OCI-LY7 (cell line): Measurements from ENCODE around the gene DNM2. TPM values are rescaled to one million over a fixed set of nuclear protein-coding genes. Genes with fewer than 3 reads are reported as not detected.

Experiments
- BruUV-seq: library from RNA; stranded (reverse); fragments of 400-500 nt; replicated peaks from 2 replicates; lab custom pipeline; 2021; lab: Mats Ljungman, UMichigan
- CTCF ChIA-PET: fragments of 300-600 bp; sonication (Branson Sonifier 250); formaldehyde crosslinking; loops from one replicate; lab custom pipeline; 2022; ENCODE audit warnings: antibody characterized with exemption; ENCODE audit not compliant: unreplicated experiment; lab: Charles Lee
- POLR2A ChIA-PET: fragments of 300-600 bp; sonication (Branson Sonifier 250); formaldehyde crosslinking; loops from one replicate; lab custom pipeline; 2022; ENCODE audit warnings: antibody characterized with exemption; lab: Charles Lee
- DNase-seq: peaks from one replicate; pipeline ENCODE4 v3.0.0-alpha.2; 2015; ENCODE audit warnings: low spot score
- H2AFZ ChIP-seq: fragments of 200-600 bp; sonication (generic), shearing (Covaris generic); 2 replicates; pipeline ENCODE4 v1.6.1; 2014; ENCODE audit warnings: mild to moderate bottlenecking, antibody characterized with exemption, low read length, moderate library complexity
- H3K27ac ChIP-seq: fragments of 200-600 bp; sonication (generic); 2 replicates; pipeline ENCODE4 v1.5.1; 2014; ENCODE audit warnings: mixed run types, low read depth, mild to moderate bottlenecking, moderate library complexity, low read length, inconsistent platforms; ENCODE audit not compliant: poor library complexity, severe bottlenecking
- H3K36me3 ChIP-seq: fragments of 200-600 bp; sonication (generic); 2 replicates; pipeline ENCODE4 v1.6.1; 2014; ENCODE audit warnings: mild to moderate bottlenecking, antibody characterized with exemption, low read length, moderate library complexity, mixed read lengths; ENCODE audit not compliant: insufficient read depth
- H3K4me1 ChIP-seq: fragments of 200-600 bp; sonication (generic); 2 replicates; pipeline ENCODE4 v1.5.1; 2014; ENCODE audit warnings: mild to moderate bottlenecking, low read length; ENCODE audit not compliant: insufficient read depth, poor library complexity, severe bottlenecking
- H3K4me2 ChIP-seq: fragments of 200-600 bp; sonication (generic); 2 replicates; pipeline ENCODE4 v1.6.1; 2014; ENCODE audit warnings: mild to moderate bottlenecking, low read length
- H3K4me3 ChIP-seq: fragments of 200-600 bp; sonication (generic); 2 replicates; pipeline ENCODE4 v1.5.1; 2014; ENCODE audit warnings: mild to moderate bottlenecking, low read depth, low read length; ENCODE audit not compliant: poor library complexity, severe bottlenecking
- H3K79me2 ChIP-seq: fragments of 200-600 bp; sonication (generic); 2 replicates; pipeline ENCODE4 v1.6.1; 2016; ENCODE audit warnings: low read depth, mild to moderate bottlenecking, low read length, moderate library complexity, mixed read lengths; ENCODE audit not compliant: insufficient read depth
- H3K9me2 ChIP-seq: fragments of 200-600 bp; sonication (generic); 2 replicates; pipeline ENCODE4 v1.6.1; 2016; ENCODE audit warnings: mild to moderate bottlenecking, low read length, mixed read lengths; ENCODE audit not compliant: insufficient read depth
- H3K9me3 ChIP-seq: fragments of 200-600 bp; sonication (generic); 2 replicates; pipeline ENCODE4 v1.6.1; 2014; ENCODE audit warnings: mild to moderate bottlenecking, mixed run types, low read length, mixed read lengths
- H4K20me1 ChIP-seq: fragments of 200-600 bp; sonication (generic); 2 replicates; pipeline ENCODE4 v1.6.1; 2014; ENCODE audit warnings: mild to moderate bottlenecking, antibody characterized with exemption, low read length, moderate library complexity, mixed read lengths; ENCODE audit not compliant: insufficient read depth
- EZH2phosphoT487 ChIP-seq: fragments of 200-600 bp; sonication (generic); IDR thresholded peaks from 2 replicates; pipeline ENCODE4 v1.6.1; 2018; ENCODE audit warnings: low read depth, borderline replicate concordance, mild to moderate bottlenecking, mixed run types, antibody characterized with exemption, low read length, moderate library complexity, mixed read lengths
- intact Hi-C: fragments of 100-400 bp; cut with micrococcal nuclease; formaldehyde crosslinking; loops from one replicate; pipeline ENCODE4 v1.10.0; 2022; ENCODE audit not compliant: unreplicated experiment
- total RNA-seq, 2 experiments: library from RNA; depleted of rRNA in 1 of 2; stranded (reverse); fragments of >200 nt in 1 of 2; shearing (Covaris generic) in 1 of 2; gene quantifications; 2 replicates each; pipeline ENCODE4 v1.2.3, GENCODE V29; 2014 to 2022
- TF ChIP-seq, protein P1 (sequence below): fragments of 200-600 bp; sonication (generic); conservative IDR thresholded peaks from 2 replicates; pipeline ENCODE4 v1.5.1; 2014; ENCODE audit warnings: mild to moderate bottlenecking, antibody characterized with exemption, low read length, moderate library complexity, mixed read lengths

DNM2 gene
- total RNA-seq, 2 experiments from 2014 or later, result 139 to 165 TPM

DNA sequence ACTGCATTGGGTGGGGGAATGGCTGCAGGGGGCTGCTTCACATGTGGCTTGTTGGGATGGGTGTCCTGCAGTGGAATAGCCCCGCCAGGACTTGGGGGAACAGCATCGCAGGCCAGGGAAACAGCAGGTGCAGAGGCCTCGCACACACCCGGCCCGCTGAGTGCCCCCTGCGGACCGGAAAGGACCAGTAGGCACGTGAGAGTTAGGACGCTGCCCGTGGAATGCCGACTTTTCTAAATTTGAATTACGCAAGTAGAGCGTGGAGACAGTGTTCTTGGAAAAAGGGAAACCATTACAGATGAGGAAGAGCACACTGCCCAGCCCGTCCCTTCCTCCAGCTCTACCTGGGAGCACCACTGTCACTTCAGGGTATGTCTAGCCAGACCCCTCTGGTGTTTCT is 11.5 kb downstream of the DNM2 start:
- ChIA-PET CTCF (no interaction called here), POLR2A (no interaction called here)
- Histone ChIP-seq H3K9me3 (no peaks in the 10 kb centered on the region), H4K20me1 (no peaks in the 10 kb centered on the region; the same call in 1 of the 2 replicates), H3K4me3 (no peak overlapping the region), H3K27ac (no peak overlapping the region), H3K79me2 (peaks cover 99% of the 10 kb centered on the region), H3K4me2 (no peak overlapping the region), H3K9me2 (no peaks in the 10 kb centered on the region), H3K4me1 (peaks cover 32% of the 10 kb centered on the region), H2AFZ (no peak overlapping the region), H3K36me3 (peaks cover 59% of the 10 kb centered on the region)
- TF ChIP-seq, protein P1, sequence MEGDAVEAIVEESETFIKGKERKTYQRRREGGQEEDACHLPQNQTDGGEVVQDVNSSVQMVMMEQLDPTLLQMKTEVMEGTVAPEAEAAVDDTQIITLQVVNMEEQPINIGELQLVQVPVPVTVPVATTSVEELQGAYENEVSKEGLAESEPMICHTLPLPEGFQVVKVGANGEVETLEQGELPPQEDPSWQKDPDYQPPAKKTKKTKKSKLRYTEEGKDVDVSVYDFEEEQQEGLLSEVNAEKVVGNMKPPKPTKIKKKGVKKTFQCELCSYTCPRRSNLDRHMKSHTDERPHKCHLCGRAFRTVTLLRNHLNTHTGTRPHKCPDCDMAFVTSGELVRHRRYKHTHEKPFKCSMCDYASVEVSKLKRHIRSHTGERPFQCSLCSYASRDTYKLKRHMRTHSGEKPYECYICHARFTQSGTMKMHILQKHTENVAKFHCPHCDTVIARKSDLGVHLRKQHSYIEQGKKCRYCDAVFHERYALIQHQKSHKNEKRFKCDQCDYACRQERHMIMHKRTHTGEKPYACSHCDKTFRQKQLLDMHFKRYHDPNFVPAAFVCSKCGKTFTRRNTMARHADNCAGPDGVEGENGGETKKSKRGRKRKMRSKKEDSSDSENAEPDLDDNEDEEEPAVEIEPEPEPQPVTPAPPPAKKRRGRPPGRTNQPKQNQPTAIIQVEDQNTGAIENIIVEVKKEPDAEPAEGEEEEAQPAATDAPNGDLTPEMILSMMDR, result no peak
- no peak for TF ChIP-seq EZH2phosphoT487
- intact Hi-C loops, result no loop called here
- TSS peak; percentile 44 for BruUV-seq
- no peak for DNase-seq

DNA sequence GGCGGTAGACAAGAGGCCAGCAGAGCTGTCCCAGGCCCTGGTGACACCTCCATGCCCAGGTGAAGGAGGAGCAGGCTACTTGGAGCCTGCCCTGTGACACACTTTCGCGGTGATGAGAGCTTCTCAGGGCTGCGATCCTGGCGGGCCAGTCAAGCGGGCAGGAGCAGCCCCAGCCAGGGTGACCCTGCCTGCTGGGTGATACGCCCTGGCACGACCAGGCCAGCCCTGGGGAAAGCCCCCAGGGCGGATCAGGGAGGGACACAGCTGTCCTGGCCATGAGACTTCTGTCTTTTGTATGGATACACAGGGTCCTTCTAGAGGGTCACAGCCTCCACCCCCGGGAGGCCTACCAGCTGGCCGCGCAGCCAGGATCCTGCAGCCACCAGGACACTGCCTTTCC is 13.1 kb downstream of the DNM2 start:
- Histone ChIP-seq H2AFZ (no peak overlapping the region), H3K4me1 (peaks cover 37% of the 10 kb centered on the region), H3K4me2 (peak overlapping the region; percentile 59), H3K4me3 (no peak overlapping the region), H3K79me2 (peaks cover 97% of the 10 kb centered on the region), H3K9me3 (no peaks in the 10 kb centered on the region), H3K36me3 (peaks cover 47% of the 10 kb centered on the region), H3K9me2 (no peaks in the 10 kb centered on the region), H4K20me1 (no peaks in the 10 kb centered on the region; the same call in 1 of the 2 replicates), H3K27ac (peak overlapping the region; percentile 73)
- intact Hi-C loops, result loop anchor here (2.0 kb wide), 1 partner anchor 28 kb away; no protein-coding TSS in a partner anchor
- TF ChIP-seq, protein P1, result no peak
- no peak for TF ChIP-seq EZH2phosphoT487
- POLR2A ChIA-PET, result interaction anchor here (0.7 to 1.4 kb wide), 2 partner anchors 13 to 26 kb away, joined by 3 to 4 read pairs; no protein-coding TSS in a partner anchor
- no peak for DNase-seq
- CTCF ChIA-PET, result interaction anchor here (0.7 kb wide), 1 partner anchor 128 kb away, joined by 3 read pairs; no protein-coding TSS in a partner anchor
- BruUV-seq, result no TSS peak

DNA sequence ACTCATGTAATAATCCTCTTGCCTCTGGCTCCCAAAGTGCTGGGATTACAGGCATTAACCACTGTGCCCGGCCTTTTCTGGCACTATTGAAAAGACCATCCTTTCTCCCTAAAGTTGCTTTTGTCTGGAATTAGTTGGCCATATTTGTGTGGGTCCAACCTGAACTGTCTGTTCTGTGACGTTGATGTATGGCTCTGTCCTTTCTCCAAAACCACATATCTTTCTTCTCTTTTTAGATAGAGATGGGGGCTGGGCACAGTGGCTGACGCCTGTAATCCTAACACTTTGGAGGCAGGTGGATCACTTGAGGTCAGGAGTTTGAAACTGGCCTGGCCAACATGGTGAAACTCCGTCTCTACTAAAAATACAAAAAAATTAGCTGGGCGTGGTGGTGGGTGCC is 17.9 kb downstream of the DNM2 start:
- Histone ChIP-seq H3K36me3 (peaks cover 16% of the 10 kb centered on the region; the same call in 1 of the 2 replicates), H3K4me1 (peaks cover 58% of the 10 kb centered on the region), H3K9me3 (no peaks in the 10 kb centered on the region), H3K4me3 (no peak overlapping the region), H4K20me1 (peaks cover 3% of the 10 kb centered on the region; the same call in 1 of the 2 replicates), H3K79me2 (peaks cover 96% of the 10 kb centered on the region), H3K9me2 (no peaks in the 10 kb centered on the region), H2AFZ (no peak overlapping the region), H3K27ac (no peak overlapping the region), H3K4me2 (no peak overlapping the region)
- BruUV-seq, result no TSS peak
- intact Hi-C loops, result no loop called here
- DNase-seq, result no peak
- POLR2A ChIA-PET, result no interaction called here
- no peak for TF ChIP-seq EZH2phosphoT487
- TF ChIP-seq, protein P1, result no peak
- CTCF ChIA-PET, result no interaction called here
